Head of caudate nucleus (tissue), 42 donors: ENCODE data around the gene LHFPL2.

ENCODE experiments used
- DNase-seq, 42 donors: peaks; one replicate each; pipeline versions ENCODE4 v3.0.0 to v3.0.0-alpha.2; 2020 to 2021; ENCODE audit warnings: mixed read lengths in 7 of 42
- intact Hi-C: fragments of 100-400 bp; cut with DNase I; formaldehyde crosslinking; loops from one replicate; pipeline ENCODE4 v1.15.0; 2022

Gene LHFPL2

DNA sequence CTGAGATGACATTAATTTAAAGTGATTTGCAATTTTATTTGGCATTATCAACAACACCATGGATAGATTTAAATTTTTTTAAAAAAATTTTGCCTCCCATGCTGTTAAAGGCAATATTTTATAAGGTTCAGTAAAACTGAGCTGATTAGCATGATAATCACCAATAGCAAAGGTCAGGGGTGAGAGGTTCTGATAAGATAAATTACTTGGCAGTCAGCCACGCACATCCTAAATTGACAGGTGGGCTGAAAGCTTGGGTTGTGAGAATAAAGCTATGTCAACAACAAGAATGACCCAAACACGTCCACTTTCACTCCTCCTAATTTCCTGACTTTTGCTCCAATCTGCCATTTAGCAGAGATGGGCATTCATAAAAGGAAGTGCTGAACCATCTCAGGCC is 127.1 kb downstream of the LHFPL2 start:
- intact Hi-C loops, result no loop called here
- DNase-seq, result no peak

DNA sequence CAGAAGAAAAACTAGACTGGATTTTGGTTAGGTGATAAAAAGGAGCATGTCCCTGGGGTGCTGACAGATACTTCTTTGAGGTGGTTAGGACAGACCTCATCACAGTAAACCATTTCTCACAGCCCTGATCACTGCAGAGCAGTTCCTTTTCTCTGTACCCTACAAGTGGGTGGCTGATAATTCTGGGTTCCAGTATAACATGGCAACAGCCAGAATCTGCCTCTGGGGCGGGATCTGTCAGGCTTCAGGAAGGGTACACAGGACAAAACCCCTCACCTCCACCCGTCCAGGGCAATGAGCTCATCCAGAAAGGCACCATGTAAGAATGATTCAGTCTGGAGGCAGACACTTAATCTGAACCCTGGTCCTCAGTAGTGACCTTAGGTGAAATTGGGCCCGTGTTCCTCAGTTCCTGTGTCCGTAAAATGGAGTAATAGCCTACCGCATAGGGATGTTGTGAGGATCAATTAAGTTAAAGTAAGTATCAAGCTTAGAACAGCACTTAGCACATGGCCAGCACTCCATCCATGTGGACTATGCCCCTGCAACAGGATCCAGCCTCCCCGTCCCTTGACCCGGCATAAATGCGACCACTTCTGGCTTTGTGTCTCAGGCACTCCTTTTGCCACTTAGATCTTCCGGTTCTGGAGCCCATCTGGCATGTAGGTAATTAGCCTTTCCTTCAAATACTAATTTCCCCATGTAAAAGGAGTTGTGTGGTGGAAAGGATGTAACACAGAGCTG is 129.2 kb downstream of the LHFPL2 start:
- intact Hi-C loops, result no loop called here
- no peak for DNase-seq

DNA sequence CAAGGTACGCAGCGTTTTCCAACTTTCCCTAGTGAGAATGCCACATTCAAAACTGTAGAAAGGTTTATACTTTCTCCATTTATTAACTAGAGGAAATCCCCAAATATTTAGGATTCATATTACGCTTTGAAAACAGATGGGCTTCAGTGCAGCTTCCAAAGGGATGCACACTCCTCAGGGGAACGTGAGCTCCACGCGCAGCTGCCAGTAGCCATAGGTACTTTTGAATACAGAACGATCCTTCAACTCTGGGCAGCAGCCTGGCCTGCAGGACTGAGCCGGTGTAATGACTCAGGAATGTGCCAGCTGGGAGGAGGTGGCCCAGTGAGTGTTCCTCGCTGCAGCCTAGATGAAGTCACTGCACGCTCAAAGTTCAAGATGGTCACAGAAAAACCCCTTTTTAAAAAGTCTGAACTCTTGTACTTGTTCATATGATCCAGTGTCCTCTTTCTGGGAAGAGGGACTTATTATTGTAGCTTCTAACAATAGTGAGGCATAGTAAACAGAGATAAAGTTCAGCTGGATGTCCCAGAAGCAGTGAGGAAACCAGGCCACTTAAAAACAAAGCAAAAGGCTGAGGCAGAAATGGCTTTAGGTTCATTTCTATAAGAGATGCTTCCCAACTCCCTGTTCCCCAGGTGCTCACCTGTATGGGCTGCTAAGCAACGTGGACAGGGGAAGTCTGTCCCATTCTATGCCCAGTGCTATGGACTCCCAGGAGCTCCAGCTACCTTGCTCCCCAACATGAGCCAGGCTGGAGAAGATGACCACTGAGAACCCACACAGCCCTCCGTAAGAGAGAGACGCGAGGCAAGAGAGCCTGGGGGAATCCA is 130.0 kb downstream of the LHFPL2 start:
- intact Hi-C loops, result no loop called here
- DNase-seq, result no peak

DNA sequence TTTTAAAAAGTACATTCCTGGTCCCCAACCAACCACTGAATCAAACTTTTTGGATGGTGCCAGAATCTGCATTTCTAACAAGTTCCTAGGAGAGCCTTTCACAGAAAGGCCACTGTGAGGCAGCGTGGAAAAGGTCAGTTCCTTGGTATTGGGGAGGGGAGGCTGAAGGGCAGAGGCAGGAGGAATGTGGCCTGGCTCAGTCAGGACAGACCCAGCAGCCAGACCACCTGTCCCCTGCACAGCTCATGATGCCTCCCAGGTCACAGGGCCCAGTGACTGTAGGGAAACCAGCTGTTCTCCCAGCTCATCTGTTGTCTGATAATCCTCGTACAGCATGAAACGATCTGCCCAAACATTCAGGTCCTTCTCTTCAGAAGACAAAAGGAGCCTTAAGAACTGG is 132.9 kb downstream of the LHFPL2 start:
- no peak for DNase-seq

DNA sequence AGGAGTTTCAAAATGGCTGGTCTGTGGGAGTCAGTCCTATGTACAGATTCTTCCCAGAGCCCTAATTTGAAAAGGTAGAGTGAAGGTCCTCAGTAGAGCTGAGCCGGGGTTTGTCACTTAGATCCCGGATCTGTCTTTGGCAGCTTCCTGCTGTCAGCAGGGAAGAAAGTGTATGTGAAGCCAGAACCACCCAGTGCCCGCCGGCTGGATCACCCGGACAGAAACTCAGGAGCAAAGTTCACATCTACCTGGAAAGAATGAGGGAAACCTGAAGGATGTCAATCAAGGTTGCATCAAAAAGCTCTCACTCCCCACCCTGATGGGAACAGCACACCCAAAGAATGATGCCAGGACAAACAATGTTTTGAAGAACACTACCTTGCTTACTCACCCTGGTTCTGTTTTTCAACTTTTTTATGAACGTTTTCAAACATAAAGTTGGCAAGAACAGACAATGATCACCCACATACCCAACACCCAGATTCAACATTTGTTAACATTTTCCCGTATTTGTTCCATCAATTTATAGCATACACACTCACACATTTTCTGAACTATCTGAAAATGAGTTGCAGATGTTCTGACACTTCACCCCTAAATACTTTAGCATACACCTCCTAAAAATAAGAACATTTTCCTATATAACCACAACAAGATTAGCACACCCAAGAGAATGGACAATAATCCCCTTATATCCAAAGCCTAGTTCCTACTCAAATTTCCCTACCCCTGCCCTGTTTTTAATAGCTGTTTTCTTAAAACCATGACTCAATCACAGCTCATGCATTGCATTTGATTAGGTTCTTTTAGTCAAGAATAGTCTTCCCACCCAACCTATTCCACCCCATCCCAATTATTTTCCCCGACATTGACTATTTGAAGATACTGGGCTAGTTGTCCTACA is 133.9 kb downstream of the LHFPL2 start:
- no peak for DNase-seq
- intact Hi-C loops, result no loop called here

More for the DNA sequence above, 132.9 kb downstream of the LHFPL2 start:
- intact Hi-C loops, result no loop called here

DNA sequence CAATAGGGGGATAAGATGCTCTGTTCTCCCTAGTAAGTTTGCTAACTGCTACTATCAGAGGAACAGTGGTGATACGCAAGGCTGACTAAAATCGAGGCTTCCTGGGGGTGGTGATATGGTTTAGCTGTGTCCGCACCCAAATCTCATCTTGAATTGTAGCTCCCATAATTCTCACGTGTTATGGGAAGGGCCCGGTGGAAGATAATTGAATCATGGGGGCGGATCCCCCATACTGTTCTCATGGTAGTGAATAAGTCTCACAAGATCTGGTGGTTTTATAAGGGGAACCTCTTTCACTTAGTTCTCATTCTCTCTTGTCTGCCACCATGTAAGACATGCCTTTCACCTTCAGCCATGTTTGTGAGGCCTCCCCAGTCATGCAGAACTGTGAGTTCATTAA is 135.1 kb downstream of the LHFPL2 start:
- intact Hi-C loops, result no loop called here
- no peak for DNase-seq

DNA sequence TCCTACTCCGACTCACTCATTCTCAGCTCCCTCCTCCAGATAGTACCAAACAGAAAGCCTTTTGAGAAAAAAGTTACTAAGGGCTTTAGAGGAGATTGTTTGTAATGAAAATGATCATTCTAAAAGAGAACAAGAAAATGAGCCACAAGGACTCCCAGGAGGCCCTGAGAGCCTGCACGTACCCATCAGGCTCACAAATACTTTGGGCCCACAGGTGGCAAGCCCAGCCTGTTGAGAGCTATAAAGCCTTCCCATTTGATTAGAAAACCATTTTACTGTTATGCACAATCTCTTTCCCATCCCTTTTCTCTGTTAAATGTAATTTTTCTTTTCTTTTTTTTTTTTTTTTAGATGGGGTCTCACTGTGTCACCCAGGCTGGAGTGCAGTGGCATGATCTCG is 136.1 kb downstream of the LHFPL2 start:
- intact Hi-C loops, result no loop called here
- DNase-seq, result no peak

DNA sequence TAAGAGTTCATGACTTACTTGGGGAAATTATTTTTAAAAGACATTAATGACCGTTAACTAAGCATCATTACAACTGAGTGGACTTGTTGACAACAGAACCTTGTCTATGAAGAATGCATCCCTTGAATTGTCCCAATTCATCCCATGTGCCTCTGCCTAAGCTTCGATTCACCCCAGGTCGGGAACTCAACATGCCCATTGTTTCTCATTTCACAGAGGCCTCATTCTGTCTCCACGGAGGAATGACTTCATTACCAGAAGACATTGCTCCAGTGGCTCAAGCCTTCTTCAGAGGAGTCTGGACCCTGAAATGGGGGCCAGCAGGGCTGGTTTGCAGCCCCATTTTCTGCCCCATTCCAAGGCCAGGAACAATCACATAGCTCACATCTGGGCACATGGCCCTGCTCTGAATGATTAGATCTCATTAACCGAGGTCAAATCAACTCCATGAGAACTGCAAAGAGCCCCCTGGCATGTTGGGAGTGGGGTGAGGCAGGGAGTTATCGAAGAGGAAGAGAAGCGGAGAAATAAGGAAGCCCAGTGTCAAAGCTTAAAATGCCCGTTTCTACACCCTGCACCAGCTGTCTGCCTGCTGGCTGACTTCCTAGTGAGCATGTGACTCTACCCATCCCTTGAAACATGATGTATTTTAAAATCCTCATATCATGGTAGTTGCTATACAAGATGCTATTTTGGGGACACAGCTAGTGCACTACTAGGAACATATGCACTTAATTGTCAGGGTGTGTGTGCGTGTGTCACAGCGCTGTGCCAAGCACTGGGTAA is 137.3 kb downstream of the LHFPL2 start:
- intact Hi-C loops, result no loop called here
- peak in 20 of 42 donors; percentile 15 to 72 (median 48) for DNase-seq

DNA sequence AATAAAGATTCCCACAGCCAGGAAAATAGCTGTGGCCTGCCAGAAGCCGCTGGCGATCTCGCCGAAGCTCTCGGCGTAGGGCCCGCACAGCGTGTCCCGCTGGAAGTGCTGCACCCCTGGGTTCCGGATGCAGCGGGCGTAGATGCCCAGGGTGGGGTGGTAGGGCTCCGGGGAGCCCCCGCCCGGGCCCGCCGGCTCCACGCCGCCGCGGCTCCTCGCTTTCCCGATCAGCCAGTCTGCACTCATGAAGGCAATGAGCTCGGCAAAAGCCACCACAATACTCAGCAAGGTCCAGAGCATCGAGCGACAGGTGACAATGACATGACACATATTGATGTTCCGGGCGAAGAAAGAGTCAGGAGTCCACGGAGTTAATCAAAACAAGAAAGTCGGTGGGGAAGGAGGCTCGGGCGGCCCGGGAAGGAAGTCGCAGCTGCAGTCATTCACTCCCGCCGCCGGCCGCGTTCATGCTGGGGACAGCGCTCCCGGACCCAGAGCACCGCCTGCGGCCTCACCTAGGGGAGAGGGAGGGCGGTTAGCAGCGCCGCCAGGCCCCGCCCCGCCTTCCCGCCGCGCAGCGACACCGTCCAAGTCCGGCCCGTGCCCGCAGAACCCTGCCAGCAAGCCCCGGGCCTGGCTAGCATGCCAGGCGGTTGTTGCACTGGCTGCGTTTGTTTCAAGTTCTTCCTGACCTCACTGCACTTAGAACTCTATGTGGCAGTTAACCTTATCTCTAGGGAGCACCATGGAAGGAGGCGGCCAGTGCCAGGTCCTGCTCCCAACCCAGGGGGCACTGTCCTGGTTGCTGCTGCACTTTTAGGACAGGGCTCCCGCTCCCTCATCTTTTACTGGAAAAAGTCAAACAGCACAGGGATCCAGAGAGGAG is 138.4 kb downstream of the LHFPL2 start:
- intact Hi-C loops, result no loop called here
- DNase-seq, result peak; percentile 20 to 86 (median 73)

DNA sequence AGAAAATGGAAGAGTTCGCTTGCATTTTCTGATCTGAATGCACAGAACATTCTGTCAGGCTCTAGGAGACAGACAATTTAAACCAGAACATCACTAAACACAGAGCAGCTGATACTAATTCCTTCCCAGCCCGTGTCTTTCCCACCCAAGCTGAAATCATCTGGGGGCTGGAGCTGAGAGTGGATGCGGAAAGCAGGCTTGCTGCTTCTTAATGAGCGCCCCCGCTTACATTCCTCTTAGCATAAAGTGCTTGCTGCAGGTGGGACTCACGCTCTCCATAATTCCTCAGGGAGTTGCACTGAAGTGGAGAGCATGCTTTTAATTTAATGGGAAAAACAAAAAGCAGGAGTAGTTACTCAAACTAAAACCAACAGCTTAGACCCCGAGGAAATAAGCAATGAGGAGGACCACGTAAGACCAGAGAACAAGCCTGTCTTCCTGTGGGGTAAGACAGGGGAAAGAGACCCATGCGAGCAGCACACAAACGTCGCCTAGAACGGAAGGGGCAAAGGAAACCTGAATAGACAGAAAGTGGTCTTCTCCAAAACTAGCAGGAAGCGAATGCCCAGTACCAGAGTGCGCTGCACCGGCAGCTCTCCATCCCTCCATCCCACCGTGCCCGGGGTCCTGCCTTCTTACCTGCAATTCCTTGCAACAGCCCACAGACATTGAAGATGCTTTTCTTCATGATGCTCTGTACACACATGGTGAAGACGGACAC is 139.3 kb downstream of the LHFPL2 start:
- peak in 41 of 42 donors; percentile 30 to 93 (median 67) for DNase-seq
- intact Hi-C loops, result no loop called here

DNA sequence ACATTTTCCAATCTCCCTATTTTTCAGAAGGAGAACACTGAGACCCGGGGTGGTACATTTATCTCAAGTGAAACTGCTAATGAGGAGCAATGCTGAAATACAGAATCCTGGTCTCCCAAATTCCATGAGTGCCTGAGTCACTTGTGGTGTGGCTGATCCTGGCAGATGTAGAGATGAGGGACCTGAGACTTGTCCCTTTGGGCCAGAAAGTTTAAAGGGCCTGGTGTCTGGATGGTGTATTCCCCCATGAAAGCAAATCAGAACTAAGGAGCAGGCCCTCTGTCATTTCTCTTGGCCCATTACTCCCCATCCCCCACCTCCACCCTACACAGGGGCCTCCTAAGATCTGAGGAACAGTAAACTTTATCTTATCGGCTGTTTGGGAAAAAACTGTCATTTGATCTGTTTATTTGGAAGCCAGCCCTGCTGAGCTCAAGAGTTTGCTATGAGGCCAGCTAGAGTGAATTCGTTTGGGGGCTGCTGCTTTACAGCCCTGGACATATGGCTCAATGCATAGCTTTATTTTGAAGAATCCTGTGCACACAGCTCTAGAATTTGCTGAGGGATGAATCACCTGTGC is 140.3 kb downstream of the LHFPL2 start:
- intact Hi-C loops, result no loop called here
- peak in 1 of 42 donors; percentile 28 for DNase-seq

DNA sequence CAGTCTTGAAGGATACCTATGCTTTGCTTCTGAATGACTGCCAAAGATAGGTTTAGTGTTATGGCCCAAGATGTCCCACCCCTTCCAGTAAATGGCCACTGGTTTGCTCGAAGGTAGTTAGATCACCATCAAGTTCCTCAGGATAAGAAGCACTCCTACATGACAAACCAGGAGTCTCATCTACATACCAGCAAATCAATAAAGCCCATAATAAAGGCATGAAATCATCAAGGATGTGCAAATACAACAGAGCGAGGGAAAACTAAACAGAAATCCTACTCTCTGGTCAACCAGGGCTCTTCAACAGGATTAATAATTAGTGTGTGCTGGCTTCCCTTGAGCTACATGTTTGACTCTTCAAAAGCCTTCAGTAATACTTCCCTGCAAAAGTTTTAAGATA is 141.0 kb downstream of the LHFPL2 start:
- DNase-seq, result no peak
- intact Hi-C loops, result no loop called here

DNA sequence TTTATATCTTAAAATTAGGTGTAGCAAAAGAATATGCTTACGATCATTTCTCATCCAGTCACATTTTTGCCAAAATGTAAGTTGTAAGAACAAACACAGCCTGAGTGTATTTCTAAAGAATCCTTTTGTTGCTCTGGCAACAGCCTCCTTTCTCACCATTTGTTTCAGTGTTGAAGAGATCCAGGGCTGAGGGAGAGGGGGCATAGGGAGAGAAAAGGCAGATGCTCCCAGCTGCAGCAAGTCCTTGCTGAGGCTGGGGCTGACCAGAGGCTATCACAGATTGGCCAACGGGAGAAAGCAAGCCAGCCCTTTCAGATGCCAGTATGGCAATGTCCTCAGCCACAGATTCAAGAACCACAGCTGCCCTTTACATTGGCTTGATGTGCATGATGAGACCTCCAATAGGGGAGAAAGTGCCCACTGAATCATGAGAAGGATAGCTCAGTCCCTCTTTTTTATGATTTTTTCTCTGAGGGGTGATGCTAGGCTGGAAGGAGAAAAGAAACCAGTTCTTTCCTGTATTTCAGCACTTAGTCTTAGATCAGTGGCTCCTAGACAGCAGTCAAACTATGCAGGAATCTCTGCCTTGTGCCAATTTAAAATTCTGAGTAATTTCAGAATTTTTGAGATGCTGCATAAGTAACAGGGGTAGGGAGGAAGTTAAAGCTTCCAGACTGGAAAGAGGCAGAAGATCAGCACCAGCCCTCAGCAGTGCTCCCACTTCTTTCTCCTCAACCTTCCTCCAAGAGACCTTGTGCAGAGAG is 142.1 kb downstream of the LHFPL2 start:
- peak in 30 of 42 donors; percentile 26 to 80 (median 50) for DNase-seq
- intact Hi-C loops, result no loop called here

DNA sequence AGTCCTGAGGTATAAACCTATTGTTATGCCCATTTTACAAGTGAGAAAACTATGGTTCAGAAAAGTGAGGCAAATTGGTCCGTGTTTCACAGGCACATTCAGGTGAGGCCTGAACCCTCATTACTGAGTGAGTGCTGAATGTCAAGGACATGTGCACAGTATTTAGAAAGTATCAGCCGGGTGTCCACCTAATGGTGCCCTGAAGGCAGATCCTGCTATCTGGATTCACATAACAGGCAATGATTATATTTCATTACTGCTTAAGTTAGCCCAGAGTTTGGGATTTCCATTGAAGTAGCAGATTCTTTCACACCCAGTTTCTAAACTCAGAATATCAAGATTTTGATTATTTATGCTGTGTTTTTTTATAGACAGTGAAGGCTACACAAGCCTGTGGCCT is 142.7 kb downstream of the LHFPL2 start:
- intact Hi-C loops, result no loop called here
- DNase-seq, result no peak

DNA sequence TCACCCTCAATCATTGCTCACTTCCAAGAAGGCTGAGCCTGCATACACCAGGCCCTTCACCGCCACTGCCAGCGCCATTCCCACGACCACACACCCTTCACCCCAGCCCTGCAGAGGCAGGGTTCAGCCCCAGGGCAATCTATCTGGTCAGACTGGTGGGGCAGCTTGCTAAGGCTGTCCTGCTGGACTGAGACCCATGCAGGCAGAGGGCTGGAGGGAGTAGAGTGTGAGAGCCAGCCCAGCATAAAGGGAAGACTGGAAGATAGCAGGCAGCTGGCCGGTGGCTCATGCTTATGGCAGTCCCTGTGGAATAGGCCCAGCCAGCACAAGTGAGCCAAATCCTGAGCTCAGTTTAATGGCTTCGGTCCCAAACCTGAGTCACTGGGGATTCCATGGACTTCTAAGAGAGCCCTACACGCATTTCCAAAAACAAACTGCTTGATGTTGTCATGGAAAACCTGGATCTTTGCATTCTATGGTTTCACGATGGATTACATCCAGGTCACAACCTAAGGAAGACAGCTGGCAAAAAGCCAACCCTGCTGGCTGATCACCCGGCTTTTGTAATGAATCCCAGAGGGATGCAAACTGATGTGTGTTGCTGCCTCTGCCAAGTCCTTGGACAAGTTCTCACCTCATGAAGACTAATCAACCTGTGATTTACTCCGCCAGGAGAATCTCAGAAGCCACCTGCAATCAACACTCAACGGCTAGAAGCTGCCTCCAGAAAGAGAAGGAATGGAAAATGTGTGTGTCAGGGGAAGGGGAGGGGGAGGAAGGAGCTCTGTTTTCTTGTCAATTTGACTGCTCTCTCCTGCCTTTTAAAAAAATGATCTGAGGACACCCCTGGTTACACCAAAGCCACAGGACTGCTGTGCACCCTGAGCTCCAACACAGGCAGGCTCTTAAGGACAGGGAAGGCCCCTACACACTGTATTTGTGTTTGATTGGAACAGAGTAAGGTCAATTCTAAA is 143.6 kb downstream of the LHFPL2 start:
- intact Hi-C loops, result no loop called here
- DNase-seq, result peak; percentile 59 to 96 (median 83)
